ENCODE data around the gene ELL2. TPM values are rescaled to one million over a fixed set of nuclear protein-coding genes. Genes with fewer than 3 reads are reported as not detected.

ELL2 gene
- total and polyA plus RNA-seq, 2 of the 13 experiments (the other 11 are each of a cell fraction or from before 2014, with no cell fraction given) = 78.9 to 97.1 TPM

- H3K27me3 ChIP-seq (ENCODE audit: control insufficient read depth in 1 of 2, insufficient read depth in 2 of 2, low read length in 2 of 2) = no peaks in the 10 kb centered on the region; a peak in 1 of 5 replicates
- no peak overlapping the region for H3K9ac ChIP-seq (ENCODE audit: insufficient read depth, low read depth, low read length)
- in situ Hi-C loops (cut with HindIII; ENCODE audit: extremely low pct_ligation_motif_present, low pct_unique_long_range_greater_than_20kb) = no loop called here
- H3K36me3 ChIP-seq (replicated peaks in 1 of 2; ENCODE audit: control insufficient read depth in 1 of 2, insufficient read depth in 2 of 2, low read length in 2 of 2) = peaks cover 6 to 31% of the 10 kb centered on the region in 2 experiments
- 79% methylated on average over 5 of the region's 5 CpGs for WGBS (ENCODE audit: low lambda C conversion rate)
- no TSS peak for BruUV-seq (replicated peaks)
- CTCF ChIA-PET (ENCODE audit: low intra/inter-chr PET ratio, low total read pairs) = no interaction called here
- POLR2A ChIA-PET = no interaction called here
- peaks cover 94% of the 10 kb centered on the region for H4K20me1 ChIP-seq (ENCODE audit: insufficient read depth, low read length)
- no peak overlapping the region for H3K27ac ChIP-seq (ENCODE audit: extremely low read length, insufficient read depth, low read length)
- H3K4me2 ChIP-seq (ENCODE audit: low read depth, low read length) = peak overlapping the region; percentile 38
- FAIRE-seq (no peak), DNase-seq (ENCODE audit: low spot score) (no peak), ATAC-seq (no peak)
- peaks cover 96% of the 10 kb centered on the region for H3K79me2 ChIP-seq (ENCODE audit: insufficient read depth, low read length)
- intact Hi-C loops (cut with micrococcal nuclease; ENCODE audit: unreplicated experiment) = no loop called here
- no peak overlapping the region for H3K4me3 ChIP-seq (replicated peaks in 1 of 3; ENCODE audit: insufficient read depth in 1 of 3, low read depth in 2 of 3, low read length in 3 of 3)
- peaks cover 84% of the 10 kb centered on the region for H3K4me1 ChIP-seq (ENCODE audit: insufficient read depth, low read length)
- no peak for TF ChIP-seq ZNF720 (CRISPR knock-in tag; IDR thresholded peaks at IDR 0.05)
- TF ChIP-seq AGO2 (optimal IDR thresholded peaks at IDR 0.05; ENCODE audit: low read depth, low read length) = peak; percentile 52
- TF ChIP-seq TBL1XR1 (IDR thresholded peaks at IDR 0.05; ENCODE audit: borderline replicate concordance, low read length, partially characterized antibody) = no peak
- no peak for TF ChIP-seq ZNF142 (CRISPR knock-in tag; IDR thresholded peaks at IDR 0.05)
- TF ChIP-seq RBM22 (optimal IDR thresholded peaks at IDR 0.05; ENCODE audit: low read length) = peak; percentile 77
- TF ChIP-seq STAT6 (CRISPR knock-in tag; IDR thresholded peaks at IDR 0.05; ENCODE audit: borderline replicate concordance) = no peak
- no peak for TF ChIP-seq ZNF776 (CRISPR knock-in tag; IDR thresholded peaks at IDR 0.05)
- H3K9me3 ChIP-seq (ENCODE audit: low read length) = no peaks in the 10 kb centered on the region
- no peak overlapping the region for H2AFZ ChIP-seq (ENCODE audit: low read length)
Measured at GRCh38 chr5:95953021-95953702, 8.5 kb downstream of the ELL2 start.

Measured in HepG2 (cell line).